PFSK-1 (cell line): ENCODE data around the gene MAGEB1. TPM values are rescaled to one million over a fixed set of nuclear protein-coding genes. Genes with fewer than 3 reads are reported as not detected.

Source experiments
- FOXP2 ChIP-seq: optimal IDR thresholded peaks from 2 replicates; pipeline ENCODE3; 2011; ENCODE audit warnings: borderline replicate concordance, control low read depth, inconsistent platforms; ENCODE audit not compliant: insufficient read depth; ENCODE audit errors: extremely low read length, extremely low read depth
- POLR2AphosphoS5 ChIP-seq: IDR thresholded peaks from 2 replicates; pipeline ENCODE4 v1.6.1; 2012; ENCODE audit warnings: low read depth, mild to moderate bottlenecking, control low read depth, low read length, moderate library complexity
- REST ChIP-seq, 2 experiments: IDR thresholded peaks; 2 replicates each; pipeline versions ENCODE4 v1.6.1 to v1.8.0; 2011 to 2012; ENCODE audit warnings: low read depth in 2 of 2, low read length in 2 of 2, control low read depth in 1 of 2, inconsistent platforms in 1 of 2, mild to moderate bottlenecking in 1 of 2, moderate library complexity in 1 of 2; ENCODE audit not compliant: insufficient read depth in 1 of 2
- SIN3A ChIP-seq: IDR thresholded peaks from 2 replicates; pipeline ENCODE4 v1.6.1; 2012; ENCODE audit warnings: mild to moderate bottlenecking, low read length, moderate library complexity, borderline replicate concordance; ENCODE audit not compliant: insufficient read depth
- TAF1 ChIP-seq: IDR thresholded peaks from 2 replicates; pipeline ENCODE4 v1.6.1; 2012; ENCODE audit warnings: low read length, control low read depth, borderline replicate concordance; ENCODE audit not compliant: insufficient read depth
- polyA plus RNA-seq: library from polyadenylated mRNA; unstranded; fragments of >200 nt; gene quantifications from one replicate; pipeline ENCODE4 v1.2.1, GENCODE V29; 2012; ENCODE audit warnings: low read depth, missing spikeins; ENCODE audit not compliant: insufficient read length

The MAGEB1 gene
- polyA plus RNA-seq = not detected

GRCh38 chrX:30246769-30247489 lies at the start of gene MAGEB1:
Gene MAGEB1, plus strand, starts transcription at chrX:30247146. Its CDS starts 3,348 bp downstream, at chrX:30250494.
- TF ChIP-seq SIN3A (no peak), TAF1 (no peak), FOXP2 (no peak), REST (IDR thresholded peaks at IDR 0.05; ENCODE audit: insufficient read depth in 1 of 2, low read depth in 2 of 2, low read length in 2 of 2) (no peak), POLR2AphosphoS5 (no peak)

- no peak for TF ChIP-seq SIN3A
Measured at GRCh38 chrX:30212172-30212571, 34.8 kb upstream of the MAGEB1 start.

- no peak for TF ChIP-seq REST (IDR thresholded peaks at IDR 0.05; ENCODE audit: insufficient read depth in 1 of 2, low read depth in 2 of 2, low read length in 2 of 2)
- TF ChIP-seq SIN3A = no peak
- no peak for TF ChIP-seq FOXP2
- TF ChIP-seq POLR2AphosphoS5 = no peak
- TF ChIP-seq TAF1 = no peak
Measured at GRCh38 chrX:30215357-30215843, 31.5 kb upstream of the MAGEB1 start, which contains the start of gene MAGEB2. Gene MAGEB2, plus strand, starts transcription at chrX:30215563. Its CDS starts 3,018 bp downstream, at chrX:30218581.

GRCh38 chrX:30217465-30217864 lies 29.5 kb upstream of the MAGEB1 start:
- TF ChIP-seq POLR2AphosphoS5 (no peak), TAF1 (no peak), FOXP2 (no peak), REST (IDR thresholded peaks at IDR 0.05; ENCODE audit: insufficient read depth in 1 of 2, low read depth in 2 of 2, low read length in 2 of 2) (no peak), SIN3A (no peak)

GRCh38 chrX:30219372-30219771 lies 27.6 kb upstream of the MAGEB1 start:
- TF ChIP-seq FOXP2 = no peak
- no peak for TF ChIP-seq POLR2AphosphoS5
- TF ChIP-seq SIN3A = no peak
- TF ChIP-seq TAF1 = no peak
- no peak for TF ChIP-seq REST (IDR thresholded peaks at IDR 0.05; ENCODE audit: insufficient read depth in 1 of 2, low read depth in 2 of 2, low read length in 2 of 2)
